Measurements from ENCODE around the gene CYP4X1.

DNA sequence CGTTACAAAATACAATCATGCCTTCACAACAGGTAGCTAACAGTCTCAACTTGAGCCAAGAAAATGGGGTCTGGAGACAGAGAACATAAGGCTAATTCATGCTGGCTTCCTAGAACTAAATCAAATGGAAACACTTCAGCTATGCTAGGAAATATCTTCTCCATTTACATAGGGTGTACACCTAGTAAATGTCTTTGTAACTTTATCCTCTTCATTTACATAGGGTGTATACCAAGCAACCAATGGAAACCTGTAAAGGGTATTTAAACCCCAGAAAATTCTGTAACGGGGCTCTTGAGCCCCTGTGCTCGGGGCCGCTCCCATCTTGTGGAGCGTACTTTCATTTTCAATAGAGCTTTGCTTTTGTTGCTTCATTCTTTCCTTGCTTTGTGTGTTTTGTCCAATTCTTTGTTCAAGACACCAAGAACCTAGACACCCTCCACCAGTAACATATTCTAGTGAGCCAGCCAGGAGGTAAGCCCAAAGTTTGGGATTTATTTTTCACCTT, 19.5 kb upstream of the CYP4X1 start:
- TF ChIP-seq POLR2A (IDR thresholded peaks at IDR 0.05; ENCODE audit: low read length) (no peak), GATA1 (IDR thresholded peaks at IDR 0.05; ENCODE audit: low read depth, low read length) (no peak)

All from erythroblast (primary cell).